ENCODE data around the gene PYDC1.
"Not testable (repeated sequence)": the region's sequence is repeated elsewhere in the genome, so short reads cannot be mapped to it uniquely, and the experiment has no call there.

The PYDC1 gene

DNA sequence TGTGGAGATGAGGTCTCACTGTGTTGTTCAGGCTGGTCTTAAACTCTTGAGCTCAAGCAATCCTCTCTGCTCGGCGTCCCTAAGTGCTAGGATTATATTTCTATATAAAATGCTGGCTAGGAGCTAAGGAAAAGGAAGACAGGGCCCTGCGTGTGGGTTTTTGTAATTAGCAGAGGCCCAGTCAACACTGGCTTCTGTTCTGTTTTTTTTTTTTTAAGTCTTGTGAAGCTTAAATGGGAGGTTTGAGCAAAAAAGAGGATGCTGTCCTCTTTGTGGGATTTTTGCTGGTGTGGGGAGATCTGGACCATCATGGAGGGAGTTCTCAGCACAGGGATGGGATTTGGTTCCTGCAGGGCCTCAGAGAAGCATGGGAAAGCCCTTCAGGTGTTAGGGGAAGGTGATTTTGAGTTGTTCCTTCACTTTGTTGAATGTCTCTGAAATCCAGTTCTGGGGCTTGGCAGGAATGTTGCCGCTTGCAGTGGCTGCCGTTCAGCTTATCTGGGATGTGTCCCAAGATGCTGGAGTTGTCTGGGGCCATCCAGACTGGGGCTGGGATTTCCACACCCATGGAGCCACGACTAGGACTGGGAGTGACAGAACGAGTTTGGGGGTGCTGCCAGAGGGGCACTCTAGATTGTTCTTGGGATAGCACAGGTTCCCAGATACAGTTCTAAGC, 18.6 kb downstream of the PYDC1 start:
- in situ Hi-C loops (cut with MboI; ENCODE audit: low sequenced_read_pairs), result no loop called here

DNA sequence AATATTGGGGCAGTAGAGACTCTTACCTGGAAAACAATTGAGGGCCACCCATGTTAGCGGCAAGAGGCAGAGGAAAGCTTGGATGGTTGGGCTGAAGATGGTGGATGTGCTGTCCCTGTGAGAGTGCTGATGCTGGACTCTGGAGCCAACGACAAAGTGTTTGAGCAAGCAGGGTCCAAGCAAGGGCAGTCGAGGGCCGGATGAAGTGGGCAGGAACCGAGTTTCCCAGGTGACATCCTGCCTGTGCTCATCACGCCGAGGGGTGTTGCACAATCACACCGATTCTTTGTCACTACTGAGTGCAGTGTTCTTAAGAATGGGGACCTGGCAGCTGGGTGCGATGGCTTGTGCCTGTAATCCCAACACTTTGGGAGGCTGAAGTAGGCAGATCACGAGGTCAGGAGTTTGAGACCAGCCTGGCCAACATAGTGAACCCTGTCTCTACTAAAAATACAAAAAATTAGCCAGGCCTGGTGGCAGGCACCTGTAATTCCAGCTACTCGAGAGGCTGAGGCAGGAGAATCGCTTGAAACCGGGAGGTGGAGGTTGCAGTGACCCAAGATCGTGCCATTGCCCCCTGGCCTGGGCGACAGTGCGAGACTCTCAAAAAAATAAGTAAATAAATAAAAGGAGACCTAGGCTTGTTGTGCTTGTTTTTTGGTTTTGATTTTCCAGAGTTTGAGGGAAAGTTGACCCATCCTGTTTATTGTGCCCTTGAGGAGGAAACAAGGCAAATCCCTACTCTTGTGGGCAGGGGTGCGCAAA, 20.4 kb downstream of the PYDC1 start:
- in situ Hi-C loops (cut with MboI; ENCODE audit: low sequenced_read_pairs), result no loop called here

DNA sequence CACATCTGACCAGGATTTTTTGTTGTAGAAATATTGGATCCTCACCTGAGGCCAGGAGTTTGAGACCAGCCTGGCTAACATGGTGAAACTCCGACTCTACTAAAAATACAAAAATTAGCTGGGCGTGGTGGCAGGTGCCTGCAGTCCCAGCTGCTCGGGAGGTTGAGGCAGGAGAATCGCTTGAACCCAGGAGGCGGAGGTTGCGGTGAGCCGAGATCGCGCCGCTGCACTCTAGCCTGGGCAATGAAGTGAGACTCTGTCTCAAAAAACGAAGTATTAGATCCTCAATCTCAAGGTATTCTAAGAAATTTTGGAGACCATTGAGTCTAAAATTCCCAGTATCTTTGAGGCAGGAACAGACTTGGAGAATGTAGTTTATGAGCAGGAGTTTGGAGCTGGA, 21.1 kb downstream of the PYDC1 start:
- in situ Hi-C loops (cut with MboI; ENCODE audit: low sequenced_read_pairs), result not testable (repeated sequence)

DNA sequence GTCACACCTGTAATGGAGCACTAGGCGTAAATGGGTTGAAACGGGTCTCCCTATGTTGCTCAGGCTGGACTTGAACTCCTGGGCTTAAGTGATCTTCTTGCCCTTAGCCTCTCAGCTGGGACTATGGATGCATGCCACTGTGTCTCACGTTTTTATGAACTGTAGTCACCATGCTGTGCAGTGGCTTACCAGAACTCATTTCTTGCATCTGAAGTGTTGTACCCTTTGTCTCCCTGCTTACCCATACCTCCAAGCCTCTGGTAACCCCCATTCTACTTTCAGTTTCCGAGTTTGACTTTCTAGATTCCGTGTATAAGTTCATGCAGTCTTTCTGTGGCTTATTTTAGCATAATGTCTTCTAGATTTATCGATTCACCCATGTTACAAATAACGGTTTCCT, 22.0 kb downstream of the PYDC1 start:
- in situ Hi-C loops (cut with MboI; ENCODE audit: low sequenced_read_pairs), result no loop called here

DNA sequence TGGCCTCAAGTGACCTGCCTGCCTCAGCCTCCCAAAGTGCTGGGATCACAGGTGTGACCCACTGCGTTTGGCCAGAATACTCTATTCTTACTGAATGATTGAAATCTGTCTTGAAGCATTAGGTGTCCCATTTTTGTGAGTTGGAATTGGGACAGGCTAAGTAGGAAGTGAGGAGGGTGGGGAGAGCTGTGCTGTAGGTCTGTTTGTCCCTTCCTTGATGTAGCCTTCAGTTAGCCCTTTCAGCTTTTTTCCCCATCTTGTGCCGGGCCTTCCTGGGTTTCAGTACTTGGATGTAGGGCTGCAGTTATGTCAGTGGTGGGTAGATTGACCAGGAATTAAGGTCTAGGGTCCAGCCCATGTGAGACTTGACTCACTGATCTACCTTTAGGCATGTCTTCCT, 23.1 kb downstream of the PYDC1 start:
- in situ Hi-C loops (cut with MboI; ENCODE audit: low sequenced_read_pairs), result no loop called here

DNA sequence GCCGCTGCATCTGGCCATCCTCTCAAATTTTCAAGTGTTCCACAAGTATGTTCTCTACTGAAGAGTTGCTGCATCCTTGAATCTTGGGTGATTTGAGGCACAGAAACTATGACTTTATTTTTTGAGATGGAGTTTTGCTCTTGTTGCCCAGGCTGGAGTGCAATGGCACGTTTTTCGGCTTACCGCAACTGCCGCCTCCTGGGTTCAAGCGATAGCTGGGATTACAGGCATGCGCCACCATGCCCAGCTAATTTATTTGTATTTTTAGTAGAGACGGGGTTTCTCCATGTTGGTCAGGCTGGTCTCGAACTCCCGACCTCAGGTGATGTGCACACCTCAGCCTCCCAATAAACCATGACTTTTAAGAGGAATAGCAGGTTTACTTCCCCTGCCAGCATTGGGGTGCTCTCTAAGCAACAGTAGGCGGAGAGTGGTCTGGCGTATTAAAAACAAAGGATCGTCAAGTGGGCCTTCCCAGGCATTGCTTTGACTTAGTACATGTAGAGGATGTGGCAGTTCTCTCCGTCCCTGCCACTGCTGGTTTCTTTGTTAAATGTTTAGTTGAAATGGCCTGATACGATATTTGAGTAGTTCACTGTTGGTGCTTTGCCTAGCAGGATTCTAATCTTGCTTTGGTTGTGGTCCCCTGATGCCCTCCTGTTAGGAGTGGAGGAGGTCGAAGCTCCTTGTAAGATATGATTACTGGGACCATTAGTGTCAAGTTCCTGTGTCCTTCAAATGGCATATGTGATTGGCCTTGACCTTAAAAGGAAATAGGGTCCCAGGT, 23.9 kb downstream of the PYDC1 start:
- in situ Hi-C loops (cut with MboI; ENCODE audit: low sequenced_read_pairs), result no loop called here

DNA sequence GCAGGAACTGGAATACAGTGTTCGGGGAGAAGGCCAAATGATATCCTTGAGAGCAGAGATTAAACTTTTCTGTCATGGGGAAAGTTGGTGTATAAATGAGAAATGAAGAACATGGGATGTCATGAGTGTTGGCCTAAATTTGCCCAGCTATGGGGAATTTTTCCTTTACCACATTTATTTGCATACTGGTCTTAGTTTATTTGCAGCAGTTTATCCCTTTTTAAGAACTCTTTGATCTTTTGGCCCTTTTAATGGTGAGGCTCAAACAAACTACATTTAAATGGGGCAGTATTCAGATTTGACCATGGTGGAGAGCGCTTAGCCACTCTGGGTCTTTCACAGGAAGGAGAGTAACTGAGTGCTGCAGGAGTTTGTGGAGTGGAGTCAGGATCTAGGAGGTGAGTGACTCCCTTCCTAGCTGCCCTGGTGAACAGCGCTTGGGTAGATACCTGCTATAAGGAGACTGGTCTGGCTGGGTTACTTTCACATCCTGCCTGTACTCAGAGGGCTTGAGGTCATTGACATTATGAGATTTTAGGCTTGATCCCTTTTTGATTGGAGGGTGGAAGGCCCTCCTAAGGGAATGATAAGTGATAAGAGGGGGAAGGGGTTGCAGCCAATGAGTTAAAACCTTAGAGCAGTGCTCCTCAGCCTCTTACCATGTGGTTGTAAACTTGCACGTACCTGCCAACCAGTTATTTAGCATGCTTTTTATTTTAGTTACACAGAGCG, 25.1 kb downstream of the PYDC1 start:
- in situ Hi-C loops (cut with MboI; ENCODE audit: low sequenced_read_pairs), result no loop called here

DNA sequence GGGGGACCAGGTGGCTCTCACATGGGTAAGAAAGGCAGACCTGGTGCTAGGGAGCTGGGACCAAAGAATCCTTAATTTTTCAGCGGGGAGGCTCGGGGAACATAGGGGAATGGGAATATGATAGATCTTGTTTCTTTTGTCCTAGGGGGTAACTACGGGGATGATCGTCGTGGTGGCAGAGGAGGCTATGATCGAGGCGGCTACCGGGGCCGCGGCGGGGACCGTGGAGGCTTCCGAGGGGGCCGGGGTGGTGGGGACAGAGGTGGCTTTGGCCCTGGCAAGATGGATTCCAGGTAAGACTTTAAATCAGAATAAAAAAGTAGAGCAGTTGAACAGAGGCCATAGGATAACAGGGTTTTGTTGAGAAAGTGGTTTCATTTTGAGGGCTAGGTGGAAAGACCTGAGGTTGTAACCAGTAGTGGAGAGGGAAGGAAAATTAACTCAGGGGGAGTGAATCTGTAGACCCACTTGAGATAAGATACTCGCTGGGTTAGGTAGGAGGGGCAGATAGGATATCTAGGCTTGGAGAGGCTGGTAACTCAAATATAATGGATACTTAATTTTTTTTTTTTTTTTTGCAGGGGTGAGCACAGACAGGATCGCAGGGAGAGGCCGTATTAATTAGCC, 26.0 kb downstream of the PYDC1 start:
- in situ Hi-C loops (cut with MboI; ENCODE audit: low sequenced_read_pairs), result no loop called here

DNA sequence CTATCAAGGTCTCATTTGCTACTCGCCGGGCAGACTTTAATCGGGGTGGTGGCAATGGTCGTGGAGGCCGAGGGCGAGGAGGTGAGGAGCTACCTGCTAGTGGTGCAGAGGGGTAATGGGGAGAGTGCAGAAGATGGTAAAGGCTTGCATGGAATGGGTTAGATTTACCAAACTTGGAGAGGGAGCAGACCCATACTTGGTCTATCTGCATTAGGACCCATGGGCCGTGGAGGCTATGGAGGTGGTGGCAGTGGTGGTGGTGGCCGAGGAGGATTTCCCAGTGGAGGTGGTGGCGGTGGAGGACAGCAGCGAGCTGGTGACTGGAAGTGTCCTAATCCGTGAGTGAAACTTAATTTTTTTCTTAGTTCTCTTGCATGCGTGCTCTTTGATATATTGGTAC, 26.9 kb downstream of the PYDC1 start:
- in situ Hi-C loops (cut with MboI; ENCODE audit: low sequenced_read_pairs), result no loop called here

DNA sequence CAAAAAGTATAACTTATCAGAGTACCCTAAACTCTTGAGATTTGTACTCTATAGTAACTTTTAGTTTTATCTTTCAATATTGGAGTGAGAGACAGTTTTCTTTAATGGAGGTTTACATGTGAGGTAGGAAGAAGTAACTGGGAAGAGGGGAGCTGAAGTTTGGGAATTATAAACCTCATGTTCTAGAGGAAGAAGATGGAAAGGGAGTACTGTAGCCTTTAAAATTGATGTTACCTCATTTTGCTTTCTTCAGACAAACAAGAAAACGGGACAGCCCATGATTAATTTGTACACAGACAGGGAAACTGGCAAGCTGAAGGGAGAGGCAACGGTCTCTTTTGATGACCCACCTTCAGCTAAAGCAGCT, 27.5 kb downstream of the PYDC1 start:
- in situ Hi-C loops (cut with MboI; ENCODE audit: low sequenced_read_pairs), result no loop called here

DNA sequence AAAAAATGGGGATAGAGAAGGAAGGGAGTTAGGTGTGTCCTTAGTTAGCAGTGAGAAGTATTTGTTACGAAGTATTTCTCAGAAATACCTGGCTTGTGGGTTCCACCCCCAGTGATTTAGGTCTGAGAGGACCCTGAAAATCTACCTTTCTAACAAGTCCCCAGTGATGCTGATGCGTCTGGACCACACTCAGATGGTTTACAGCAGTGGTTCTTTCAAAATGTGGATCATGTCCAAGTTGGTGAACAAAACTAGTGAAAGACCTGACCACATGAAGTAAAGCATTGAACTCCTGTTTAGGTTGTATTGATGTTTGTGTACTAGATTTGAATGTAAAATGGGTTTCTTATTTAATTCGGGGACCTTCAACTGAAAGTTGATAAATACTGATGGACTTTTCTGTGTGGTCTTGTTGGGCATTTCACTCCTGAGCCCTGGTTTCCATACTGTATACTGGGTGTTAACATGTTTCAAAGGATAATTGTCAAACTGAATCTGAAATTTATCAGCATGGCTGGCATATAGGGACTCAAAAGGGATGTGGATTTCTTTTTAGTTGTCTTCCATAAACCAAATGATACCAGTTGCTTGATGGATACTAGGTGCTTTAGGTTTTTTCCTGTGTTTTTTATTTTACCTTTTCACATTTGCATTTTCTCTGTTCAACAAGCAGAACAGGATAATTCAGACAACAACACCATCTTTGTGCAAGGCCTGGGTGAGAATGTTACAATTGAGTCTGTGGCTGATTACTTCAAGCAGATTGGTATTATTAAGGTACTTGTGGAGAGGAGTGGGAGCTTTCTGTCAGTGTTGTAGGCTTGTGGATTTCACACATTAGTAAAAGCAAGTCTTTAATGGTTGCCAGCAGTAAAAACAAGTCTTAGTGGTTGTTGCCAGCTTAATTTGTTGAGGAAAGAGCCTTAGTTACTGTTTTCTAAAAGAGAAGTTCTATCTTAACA, 28.2 kb downstream of the PYDC1 start:
- in situ Hi-C loops (cut with MboI; ENCODE audit: low sequenced_read_pairs), result no loop called here

DNA sequence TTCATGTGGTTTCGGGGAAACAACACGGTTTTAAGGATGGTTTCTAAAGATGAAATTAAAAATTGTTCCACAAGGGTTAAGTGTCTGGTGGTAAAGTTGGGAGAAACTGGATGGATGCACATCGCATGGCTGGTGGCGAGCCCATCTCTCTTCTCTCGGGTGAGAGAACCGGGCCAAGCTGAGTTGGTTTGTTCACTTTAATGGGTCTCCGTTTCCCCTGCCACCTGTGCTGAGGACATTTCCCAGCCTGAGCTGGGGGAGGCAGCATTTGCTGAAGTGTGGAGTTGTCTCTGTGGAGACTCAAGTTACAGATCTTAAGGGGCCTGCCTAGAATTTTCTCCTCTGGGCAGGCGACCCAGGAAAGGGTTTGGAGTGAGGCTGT, 29.1 kb downstream of the PYDC1 start:
- in situ Hi-C loops (cut with MboI; ENCODE audit: low sequenced_read_pairs), result no loop called here

DNA sequence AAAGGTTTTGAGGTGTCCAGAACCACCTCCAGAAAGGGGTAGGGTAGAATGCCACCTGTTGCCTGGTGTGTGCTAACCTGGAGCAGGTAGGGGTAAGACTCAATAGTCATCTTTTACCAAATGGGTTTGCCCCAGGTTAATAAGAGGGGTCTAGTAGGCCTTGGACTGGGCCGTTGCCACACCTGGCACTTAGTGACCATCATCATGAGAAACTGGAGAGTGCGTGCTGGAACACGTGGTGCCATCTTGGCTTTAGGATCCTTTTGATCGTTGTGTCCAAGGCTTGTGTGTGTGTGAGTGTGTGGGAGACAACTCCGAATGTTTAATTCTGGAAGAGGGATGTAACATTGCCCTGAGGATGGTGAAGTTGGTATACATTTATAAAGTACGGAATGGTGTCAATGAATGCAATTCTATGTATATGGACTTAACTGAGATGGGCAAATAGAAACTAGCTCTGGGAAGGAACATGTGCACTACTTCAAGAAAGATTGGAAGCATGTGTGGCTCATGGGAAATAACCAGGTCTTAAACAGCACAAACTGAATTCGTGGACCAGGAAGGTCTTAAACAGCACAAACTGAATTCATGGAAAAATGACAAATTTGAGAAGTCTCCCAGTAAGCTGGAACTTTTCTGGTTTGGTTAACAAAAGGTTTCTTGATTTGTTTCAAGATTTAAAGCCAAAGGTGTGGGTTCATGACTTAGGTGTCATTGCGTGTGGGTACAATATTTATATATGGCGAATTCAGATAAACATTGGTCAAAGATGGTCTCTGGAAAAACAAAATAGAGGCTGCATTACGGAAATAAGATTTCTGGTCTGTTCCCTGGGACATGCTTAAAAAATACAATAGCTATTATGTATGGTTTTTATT, 29.8 kb downstream of the PYDC1 start:
- in situ Hi-C loops (cut with MboI; ENCODE audit: low sequenced_read_pairs), result no loop called here

DNA sequence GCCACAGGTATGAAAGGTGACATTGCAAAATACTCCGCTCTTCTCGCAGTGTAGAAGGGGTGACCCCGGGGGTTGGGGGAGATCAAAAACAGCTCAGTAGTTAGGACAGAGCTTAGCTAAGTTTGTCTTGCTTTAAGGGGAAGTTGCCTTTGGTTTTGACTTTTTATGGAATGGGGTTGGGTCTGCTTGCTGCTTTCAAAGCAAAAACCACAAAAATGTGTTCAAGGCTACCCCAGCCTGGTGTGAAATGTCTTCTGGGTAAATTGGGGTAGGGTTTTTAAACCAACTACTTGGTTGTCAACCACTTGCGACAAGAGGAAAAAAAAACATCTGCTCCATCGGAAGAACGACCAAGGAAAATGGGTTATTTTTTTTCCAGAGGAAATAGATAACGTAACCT, 30.8 kb downstream of the PYDC1 start:
- in situ Hi-C loops (cut with MboI; ENCODE audit: low sequenced_read_pairs), result no loop called here

DNA sequence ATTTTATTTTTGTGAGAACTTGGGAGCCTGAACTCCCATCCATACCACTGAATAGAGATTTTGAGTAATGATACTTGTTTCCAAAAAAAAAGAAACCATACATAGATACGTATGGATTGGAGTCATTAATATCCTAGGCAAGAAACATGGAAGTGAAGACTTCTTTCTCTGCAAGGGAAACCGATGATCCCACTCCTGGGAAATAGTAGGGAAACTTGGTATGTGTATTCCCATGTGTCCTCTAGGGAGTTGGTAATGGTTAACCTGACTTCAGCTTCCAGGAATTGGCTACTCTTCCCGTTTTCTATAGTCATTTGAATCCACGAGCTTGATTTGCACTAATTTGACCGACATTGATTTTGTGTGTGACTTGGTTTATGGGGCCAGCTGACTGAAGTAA, 31.6 kb downstream of the PYDC1 start:
- in situ Hi-C loops (cut with MboI; ENCODE audit: low sequenced_read_pairs), result no loop called here

DNA sequence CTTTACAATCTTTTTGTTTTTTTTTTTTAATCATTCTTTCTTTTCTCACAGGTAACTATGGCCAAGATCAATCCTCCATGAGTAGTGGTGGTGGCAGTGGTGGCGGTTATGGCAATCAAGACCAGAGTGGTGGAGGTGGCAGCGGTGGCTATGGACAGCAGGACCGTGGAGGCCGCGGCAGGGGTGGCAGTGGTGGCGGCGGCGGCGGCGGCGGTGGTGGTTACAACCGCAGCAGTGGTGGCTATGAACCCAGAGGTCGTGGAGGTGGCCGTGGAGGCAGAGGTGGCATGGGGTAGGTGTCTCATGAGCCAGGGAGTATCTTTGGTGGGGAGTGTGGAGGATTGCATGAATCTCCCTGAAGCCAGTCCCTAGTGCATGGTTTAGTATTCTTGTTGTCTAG, 32.0 kb downstream of the PYDC1 start:
- in situ Hi-C loops (cut with MboI; ENCODE audit: low sequenced_read_pairs), result no loop called here

DNA sequence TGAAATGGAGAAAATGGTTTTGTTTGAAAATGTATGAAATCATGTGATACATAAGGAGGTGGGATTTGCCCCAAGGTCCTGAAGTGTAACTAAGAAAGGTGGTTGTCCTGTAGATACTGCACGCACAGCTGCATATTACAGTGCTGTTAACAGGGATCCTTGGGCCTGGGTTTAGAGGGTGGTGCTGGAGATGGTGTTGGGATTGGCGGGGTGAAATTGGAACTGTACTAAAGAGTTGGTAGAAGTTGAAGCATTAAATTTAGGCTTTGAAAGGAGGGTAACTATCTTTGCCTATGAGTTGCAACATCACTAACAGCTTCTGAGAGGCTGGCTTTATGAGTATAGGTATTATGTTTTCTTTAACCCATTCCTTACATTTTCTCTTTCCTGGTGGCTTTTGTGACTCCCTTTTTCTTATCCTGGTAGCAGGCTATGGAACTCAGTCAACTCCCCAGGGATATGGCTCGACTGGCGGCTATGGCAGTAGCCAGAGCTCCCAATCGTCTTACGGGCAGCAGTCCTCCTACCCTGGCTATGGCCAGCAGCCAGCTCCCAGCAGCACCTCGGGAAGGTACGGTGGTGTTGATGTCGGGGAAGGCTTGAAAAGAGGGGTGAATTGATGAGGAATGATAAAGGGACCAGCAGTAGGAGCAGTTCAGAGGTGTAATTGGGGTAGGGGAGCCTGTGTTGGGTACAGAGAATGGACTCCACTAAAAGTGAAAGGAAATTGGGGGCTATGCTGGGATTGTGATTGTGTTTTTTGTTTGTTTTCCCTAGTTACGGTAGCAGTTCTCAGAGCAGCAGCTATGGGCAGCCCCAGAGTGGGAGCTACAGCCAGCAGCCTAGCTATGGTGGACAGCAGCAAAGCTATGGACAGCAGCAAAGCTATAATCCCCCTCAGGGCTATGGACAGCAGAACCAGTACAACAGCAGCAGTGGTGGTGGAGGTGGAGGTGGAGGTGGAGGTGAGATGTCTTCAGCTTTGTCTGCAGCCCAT, 33.2 kb downstream of the PYDC1 start:
- in situ Hi-C loops (cut with MboI; ENCODE audit: low sequenced_read_pairs), result no loop called here

DNA sequence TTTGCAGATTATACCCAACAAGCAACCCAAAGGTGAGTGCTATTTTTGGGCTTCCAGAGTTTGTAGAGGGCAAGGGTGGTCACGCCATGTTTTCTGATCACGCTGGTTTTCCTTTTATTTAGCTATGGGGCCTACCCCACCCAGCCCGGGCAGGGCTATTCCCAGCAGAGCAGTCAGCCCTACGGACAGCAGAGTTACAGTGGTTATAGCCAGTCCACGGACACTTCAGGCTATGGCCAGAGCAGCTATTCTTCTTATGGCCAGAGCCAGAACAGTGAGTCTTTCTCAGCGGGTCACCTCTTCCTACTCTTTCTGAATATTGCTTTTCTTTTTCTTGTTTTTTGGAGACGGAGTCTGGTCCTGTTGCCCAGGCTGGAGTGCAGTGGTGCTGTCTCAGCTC, 34.5 kb downstream of the PYDC1 start:
- in situ Hi-C loops (cut with MboI; ENCODE audit: low sequenced_read_pairs), result no loop called here

Measured in HL-60/S4 (cell line).